Esophagus muscularis mucosa (tissue), 4 donors: Measurements from ENCODE around the gene TTN. TPM values are rescaled to one million over a fixed set of nuclear protein-coding genes. Genes with fewer than 3 reads are reported as not detected.

Experiments
- DNase-seq: peaks from one replicate; pipeline ENCODE4 v3.0.0-alpha.2; 2017; ENCODE audit errors: extremely low spot score
- H3K27ac ChIP-seq, 4 donors: fragments of 200-600 bp; sonication (generic); replicated peaks in 1 of 4; 1 replicate in 3 of 4; 2 replicates in 1 of 4; pipeline ENCODE4 v1.5.1; 2016 to 2019; ENCODE audit warnings: mild to moderate bottlenecking in 1 of 4
- H3K27me3 ChIP-seq, 4 donors: fragments of 200-600 bp; sonication (generic); one replicate each; pipeline versions ENCODE4 v1.5.1 to v1.6.0; 2016 to 2019
- H3K36me3 ChIP-seq, 4 donors: fragments of 200-600 bp; sonication (generic); one replicate each; pipeline ENCODE4 v1.5.1; 2016 to 2019
- H3K4me1 ChIP-seq, 4 donors: fragments of 200-600 bp; sonication (generic); one replicate each; pipeline ENCODE4 v1.5.1; 2016 to 2019
- H3K4me3 ChIP-seq, 4 donors: fragments of 200-600 bp; sonication (generic); 1 replicate in 2 of 4; 2 replicates in 2 of 4; pipeline ENCODE4 v1.5.1; 2016 to 2019; ENCODE audit warnings: mild to moderate bottlenecking in 4 of 4, moderate library complexity in 1 of 4
- H3K9me3 ChIP-seq, 4 donors: fragments of 200-600 bp; sonication (generic); 1 replicate in 3 of 4; 2 replicates in 1 of 4; pipeline ENCODE4 v1.5.1; 2016 to 2019
- CTCF ChIP-seq, 3 experiments: fragments of 200-600 bp in 2 of 3; fragments of 450-650 bp in 1 of 3; sonication (generic) in 2 of 3; IDR thresholded peaks; one replicate each; pipeline ENCODE4 v1.5.1; 2017 to 2019; ENCODE audit warnings: antibody characterized with exemption in 3 of 3, mild to moderate bottlenecking in 2 of 3, moderate library complexity in 1 of 3
- EP300 ChIP-seq: sonication (generic); formaldehyde crosslinking; IDR thresholded peaks from one replicate; pipeline ENCODE4 v1.6.1; 2017; ENCODE audit warnings: antibody characterized with exemption
- POLR2A ChIP-seq: fragments of 450-650 bp; IDR thresholded peaks from one replicate; pipeline ENCODE4 v1.6.1; 2017; ENCODE audit warnings: antibody characterized with exemption, moderate library complexity, mild to moderate bottlenecking, low read depth
- POLR2AphosphoS5 ChIP-seq, 2 donors: sonication (generic); formaldehyde crosslinking; IDR thresholded peaks; one replicate each; pipeline ENCODE4 v1.6.1; 2017; ENCODE audit warnings: antibody characterized with exemption in 2 of 2
- WGBS: methylation state at CpG from one replicate; pipeline ENCODE4 v1.1.5; 2018; 5-methylcytosine and 5-hydroxymethylcytosine counted together
- intact Hi-C: fragments of 100-400 bp; cut with DNase I; formaldehyde crosslinking; loops from one replicate; pipeline ENCODE4 v1.15.1; 2023
- total RNA-seq, 4 donors: library from RNA; depleted of rRNA; stranded (reverse); fragments of >200 nt; gene quantifications; one replicate each; pipeline versions ENCODE4 v1.1.0 to v1.2.1, GENCODE V29; 2016

The TTN gene
- total RNA-seq, 4 donors from 2014 or later: 2.8 to 10.0 (median 8.3) TPM

- no peaks in the 10 kb centered on the region for H3K27me3 ChIP-seq
- intact Hi-C loops: no loop called here
- WGBS: 91% methylated on average over 2 of the region's 2 CpGs
- H3K36me3 ChIP-seq: peaks cover 0 to 92% (median 0%) of the 10 kb centered on the region in 4 donors
- TF ChIP-seq CTCF (IDR thresholded peaks at IDR 0.05): peak; percentile 51 to 65 (median 62)
- TF ChIP-seq POLR2AphosphoS5 (IDR thresholded peaks at IDR 0.05): no peak
- H3K27ac ChIP-seq: no peak overlapping the region
- H3K4me3 ChIP-seq: no peak overlapping the region
- no peaks in the 10 kb centered on the region for H3K9me3 ChIP-seq
- H3K4me1 ChIP-seq: no peaks in the 10 kb centered on the region
- DNase-seq: no peak
These were observed 11.0 kb downstream of the TTN start for GRCh38 chr2:178796079-178796677.

GRCh38 chr2:178787934-178788333, 19.3 kb downstream of the TTN start:
- Histone ChIP-seq H3K4me1 (no peaks in the 10 kb centered on the region), H3K4me3 (no peak overlapping the region), H3K36me3 (peaks cover 0 to 92% (median 0%) of the 10 kb centered on the region in 4 donors), H3K27ac (no peak overlapping the region), H3K9me3 (no peaks in the 10 kb centered on the region), H3K27me3 (no peaks in the 10 kb centered on the region)
- no peak for TF ChIP-seq POLR2A
- no peak for TF ChIP-seq POLR2AphosphoS5 (IDR thresholded peaks at IDR 0.05)
- TF ChIP-seq EP300: no peak
- TF ChIP-seq CTCF (IDR thresholded peaks at IDR 0.05): no peak
- WGBS: 87% methylated on average over 5 of the region's 5 CpGs
- DNase-seq: no peak
- intact Hi-C loops: no loop called here

- WGBS: 44% methylated on average over 2 of the region's 2 CpGs
- peaks cover 0 to 92% (median 0%) of the 10 kb centered on the region in 4 donors for H3K36me3 ChIP-seq
- no peak overlapping the region for H3K27ac ChIP-seq
- intact Hi-C loops: no loop called here
- TF ChIP-seq POLR2A: no peak
- H3K9me3 ChIP-seq: no peaks in the 10 kb centered on the region
- no peaks in the 10 kb centered on the region for H3K27me3 ChIP-seq
- no peaks in the 10 kb centered on the region for H3K4me1 ChIP-seq
- H3K4me3 ChIP-seq: no peak overlapping the region
- no peak for DNase-seq
These were observed 20.1 kb downstream of the TTN start for GRCh38 chr2:178787155-178787554.

GRCh38 chr2:178783889-178784288, 23.3 kb downstream of the TTN start:
- H3K9me3 ChIP-seq: no peaks in the 10 kb centered on the region
- DNase-seq: no peak
- WGBS: 89% methylated on average over 10 of the region's 10 CpGs
- H3K27ac ChIP-seq: no peak overlapping the region
- no peaks in the 10 kb centered on the region for H3K4me1 ChIP-seq
- H3K36me3 ChIP-seq: peaks cover 0 to 92% (median 0%) of the 10 kb centered on the region in 4 donors
- no peak overlapping the region for H3K4me3 ChIP-seq
- intact Hi-C loops: no loop called here
- TF ChIP-seq POLR2A: no peak
- no peak for TF ChIP-seq POLR2AphosphoS5 (IDR thresholded peaks at IDR 0.05)
- TF ChIP-seq CTCF (IDR thresholded peaks at IDR 0.05): no peak
- no peak for TF ChIP-seq EP300
- no peaks in the 10 kb centered on the region for H3K27me3 ChIP-seq

GRCh38 chr2:178782236-178782635, 25.0 kb downstream of the TTN start:
- no peaks in the 10 kb centered on the region for H3K27me3 ChIP-seq
- H3K36me3 ChIP-seq: peaks cover 0 to 98% (median 0%) of the 10 kb centered on the region in 4 donors
- no peaks in the 10 kb centered on the region for H3K9me3 ChIP-seq
- H3K4me1 ChIP-seq: no peaks in the 10 kb centered on the region
- no peak for DNase-seq
- H3K4me3 ChIP-seq: no peak overlapping the region
- TF ChIP-seq POLR2AphosphoS5 (IDR thresholded peaks at IDR 0.05): no peak
- no peak for TF ChIP-seq POLR2A
- no peak for TF ChIP-seq CTCF (IDR thresholded peaks at IDR 0.05)
- no peak for TF ChIP-seq EP300
- intact Hi-C loops: no loop called here
- WGBS: 94% methylated on average over 7 of the region's 7 CpGs
- H3K27ac ChIP-seq: no peak overlapping the region
